Measurements from ENCODE around the gene EXOC2.

EXOC2 gene

DNA sequence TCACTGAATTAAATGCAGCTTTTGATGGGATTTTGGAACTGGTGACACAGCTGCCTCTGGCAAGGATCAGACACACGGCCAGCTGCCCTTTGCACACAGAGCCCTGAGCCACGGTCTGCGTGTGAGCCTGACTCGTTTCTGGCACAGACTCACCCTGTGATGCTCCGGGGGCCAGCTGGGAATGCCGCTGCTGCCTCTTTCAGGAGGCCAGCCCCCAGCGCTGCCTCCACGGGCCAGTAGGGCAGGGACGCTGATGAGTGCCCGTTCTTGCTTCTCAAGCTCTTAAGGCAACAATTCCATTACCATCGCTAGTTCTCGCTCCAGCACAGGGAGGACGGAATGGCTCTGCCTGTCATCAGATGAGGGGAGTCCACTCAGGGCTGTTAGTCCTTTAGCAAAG, 239.8 kb downstream of the EXOC2 start:
- DNase-seq, result no peak
- Histone ChIP-seq H3K9me3 (ENCODE audit: severe bottlenecking) (peaks cover 23% of the 10 kb centered on the region), H3K36me3 (no peaks in the 10 kb centered on the region), H3K27ac (no peak overlapping the region), H3K27me3 (ENCODE audit: insufficient read depth, low read depth, severe bottlenecking) (no peaks in the 10 kb centered on the region), H3K4me3 (ENCODE audit: low read depth, low read length) (no peak overlapping the region)
- TF ChIP-seq, protein P1, sequence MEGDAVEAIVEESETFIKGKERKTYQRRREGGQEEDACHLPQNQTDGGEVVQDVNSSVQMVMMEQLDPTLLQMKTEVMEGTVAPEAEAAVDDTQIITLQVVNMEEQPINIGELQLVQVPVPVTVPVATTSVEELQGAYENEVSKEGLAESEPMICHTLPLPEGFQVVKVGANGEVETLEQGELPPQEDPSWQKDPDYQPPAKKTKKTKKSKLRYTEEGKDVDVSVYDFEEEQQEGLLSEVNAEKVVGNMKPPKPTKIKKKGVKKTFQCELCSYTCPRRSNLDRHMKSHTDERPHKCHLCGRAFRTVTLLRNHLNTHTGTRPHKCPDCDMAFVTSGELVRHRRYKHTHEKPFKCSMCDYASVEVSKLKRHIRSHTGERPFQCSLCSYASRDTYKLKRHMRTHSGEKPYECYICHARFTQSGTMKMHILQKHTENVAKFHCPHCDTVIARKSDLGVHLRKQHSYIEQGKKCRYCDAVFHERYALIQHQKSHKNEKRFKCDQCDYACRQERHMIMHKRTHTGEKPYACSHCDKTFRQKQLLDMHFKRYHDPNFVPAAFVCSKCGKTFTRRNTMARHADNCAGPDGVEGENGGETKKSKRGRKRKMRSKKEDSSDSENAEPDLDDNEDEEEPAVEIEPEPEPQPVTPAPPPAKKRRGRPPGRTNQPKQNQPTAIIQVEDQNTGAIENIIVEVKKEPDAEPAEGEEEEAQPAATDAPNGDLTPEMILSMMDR (IDR thresholded peaks at IDR 0.05; ENCODE audit: low read depth, low read length), result no peak

- TF ChIP-seq, protein P1 (IDR thresholded peaks at IDR 0.05; ENCODE audit: low read depth, low read length), result no peak
- no peak overlapping the region for H3K4me3 ChIP-seq (ENCODE audit: low read depth, low read length)
Observed at GRCh38 chr6:452301-453067, 240.5 kb downstream of the EXOC2 start.

GRCh38 chr6:451847-452246, 241.1 kb downstream of the EXOC2 start:
- DNase-seq, result no peak

More at GRCh38 chr6:452301-453067, 240.5 kb downstream of the EXOC2 start:
- DNase-seq, result no peak
- H3K9me3 ChIP-seq (ENCODE audit: severe bottlenecking), result peaks cover 25% of the 10 kb centered on the region
- H3K27ac ChIP-seq, result no peak overlapping the region
- H3K36me3 ChIP-seq, result no peaks in the 10 kb centered on the region
- no peaks in the 10 kb centered on the region for H3K27me3 ChIP-seq (ENCODE audit: insufficient read depth, low read depth, severe bottlenecking)

DNA sequence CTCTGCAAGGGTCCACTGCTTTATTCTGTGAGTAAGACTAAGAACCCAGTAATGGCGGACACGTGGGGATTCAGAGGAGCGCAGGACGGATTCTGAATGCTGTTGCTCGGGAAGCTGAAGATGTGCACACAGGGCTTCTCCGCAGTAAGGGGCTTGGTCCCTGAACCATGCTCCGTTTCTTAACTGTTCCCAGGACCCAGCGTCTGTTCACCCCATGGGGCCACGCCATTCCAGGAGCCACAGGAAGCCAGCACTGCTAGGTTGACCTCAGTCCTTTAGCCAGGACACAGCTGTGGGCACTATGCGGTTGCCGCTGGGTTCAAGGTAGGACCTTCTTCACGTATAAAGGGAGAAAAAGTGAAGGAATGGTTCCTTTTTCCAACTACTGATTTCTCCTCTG, 241.6 kb downstream of the EXOC2 start:
- H3K27me3 ChIP-seq (ENCODE audit: insufficient read depth, low read depth, severe bottlenecking), result no peaks in the 10 kb centered on the region
- DNase-seq, result no peak
- peaks cover 25% of the 10 kb centered on the region for H3K9me3 ChIP-seq (ENCODE audit: severe bottlenecking)
- H3K4me3 ChIP-seq (ENCODE audit: low read depth, low read length), result no peak overlapping the region
- H3K36me3 ChIP-seq, result no peaks in the 10 kb centered on the region
- TF ChIP-seq, protein P1 (IDR thresholded peaks at IDR 0.05; ENCODE audit: low read depth, low read length), result no peak
- no peak overlapping the region for H3K27ac ChIP-seq

More at GRCh38 chr6:451847-452246, 241.1 kb downstream of the EXOC2 start:
- no peak overlapping the region for H3K4me3 ChIP-seq (ENCODE audit: low read depth, low read length)
- no peaks in the 10 kb centered on the region for H3K27me3 ChIP-seq (ENCODE audit: insufficient read depth, low read depth, severe bottlenecking)
- TF ChIP-seq, protein P1 (IDR thresholded peaks at IDR 0.05; ENCODE audit: low read depth, low read length), result no peak
- no peak overlapping the region for H3K27ac ChIP-seq
- H3K36me3 ChIP-seq, result no peaks in the 10 kb centered on the region
- peaks cover 25% of the 10 kb centered on the region for H3K9me3 ChIP-seq (ENCODE audit: severe bottlenecking)

DNA sequence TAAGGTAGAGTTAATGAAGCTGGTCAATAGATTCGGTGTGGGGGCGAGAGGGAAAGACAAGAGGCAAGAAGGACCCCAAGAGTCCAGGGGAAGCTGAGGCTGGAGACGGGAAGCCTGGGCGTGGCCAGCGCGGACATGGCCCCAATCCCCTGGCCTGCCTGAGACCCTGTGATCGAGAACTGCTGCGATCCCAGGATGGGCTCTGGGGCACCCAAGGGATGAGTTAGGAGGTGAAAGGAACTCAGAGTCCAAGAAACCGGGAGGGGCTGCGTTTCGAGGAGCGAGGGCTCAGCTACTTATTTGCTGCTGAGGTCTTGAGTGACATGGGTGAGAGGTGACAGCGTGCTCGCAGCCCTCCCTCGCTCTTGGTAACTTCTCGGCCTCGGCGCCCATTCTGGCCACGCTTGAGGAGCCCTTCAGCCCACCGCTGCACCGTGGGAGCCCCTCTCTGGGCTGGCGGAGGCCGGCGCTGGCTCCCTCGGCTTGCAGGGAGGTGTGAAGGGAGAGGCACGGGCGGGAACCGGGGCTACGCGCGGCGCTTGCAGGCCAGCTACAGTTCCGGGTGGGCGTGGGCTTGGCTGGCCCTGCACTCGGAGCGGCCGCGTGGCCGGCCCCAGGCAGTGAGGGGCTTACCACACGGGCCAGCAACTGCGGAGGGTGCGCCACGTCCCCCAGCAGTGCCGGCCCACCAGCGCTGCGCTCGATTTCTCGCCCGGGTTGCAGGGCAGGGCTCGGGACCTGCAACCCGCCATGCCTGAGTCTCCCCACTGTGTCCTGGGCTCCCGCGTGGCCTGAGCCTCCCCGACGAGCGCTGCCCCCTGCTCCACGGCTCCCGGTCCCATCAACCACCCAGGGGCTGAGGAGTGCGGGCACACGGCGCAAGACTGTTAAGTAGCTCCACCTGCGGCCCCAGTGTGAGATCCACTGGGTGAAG, 243.2 kb downstream of the EXOC2 start:
- Histone ChIP-seq H3K27me3 (ENCODE audit: insufficient read depth, low read depth, severe bottlenecking) (no peaks in the 10 kb centered on the region), H3K27ac (no peak overlapping the region), H3K36me3 (no peaks in the 10 kb centered on the region), H3K4me3 (ENCODE audit: low read depth, low read length) (no peak overlapping the region), H3K9me3 (ENCODE audit: severe bottlenecking) (peaks cover 25% of the 10 kb centered on the region)
- DNase-seq, result no peak
- TF ChIP-seq, protein P1 (IDR thresholded peaks at IDR 0.05; ENCODE audit: low read depth, low read length), result no peak
